ENCODE data around the gene HHATL.

Gene HHATL

GRCh38 chr3:42745291-42745745 is 42.7 kb upstream of the HHATL start:
- no peak overlapping the region for H3K4me2 ChIP-seq
- H3K27ac ChIP-seq, result no peak overlapping the region

GRCh38 chr3:42743204-42743995 is 40.8 kb upstream of the HHATL start:
- Histone ChIP-seq H3K36me3 (no peaks in the 10 kb centered on the region), H3K9ac (no peak overlapping the region), H3K4me1 (peaks cover 30 to 42% (median 34%) of the 10 kb centered on the region in 10 experiments), H3K27me3 (no peaks in the 10 kb centered on the region), H3K27ac (peak overlapping the region in 1 of 11 experiments; percentile 32; a peak in 1 of 22 replicates), H3K4me2 (no peak overlapping the region), H3K4me3 (no peak overlapping the region), H4K20me1 (no peaks in the 10 kb centered on the region), H3K9me3 (replicated peaks in 1 of 11) (no peaks in the 10 kb centered on the region)
- TF ChIP-seq Cebpa-rat (IDR thresholded peaks at IDR 0.05), result no peak

More at GRCh38 chr3:42745291-42745745, 42.7 kb upstream of the HHATL start:
- no peaks in the 10 kb centered on the region for H3K9me3 ChIP-seq (replicated peaks in 1 of 11)
- H4K20me1 ChIP-seq, result no peaks in the 10 kb centered on the region
- no peaks in the 10 kb centered on the region for H3K27me3 ChIP-seq
- H3K4me1 ChIP-seq, result peaks cover 16 to 33% (median 21%) of the 10 kb centered on the region in 10 experiments
- no peak for TF ChIP-seq Cebpa-rat (IDR thresholded peaks at IDR 0.05)
- no peak overlapping the region for H3K9ac ChIP-seq
- H3K4me3 ChIP-seq, result no peak overlapping the region
- no peaks in the 10 kb centered on the region for H3K36me3 ChIP-seq

GRCh38 chr3:42742688-42743087 is 40.1 kb upstream of the HHATL start:
- no peaks in the 10 kb centered on the region for H3K27me3 ChIP-seq
- no peak overlapping the region for H3K4me3 ChIP-seq
- H4K20me1 ChIP-seq, result no peaks in the 10 kb centered on the region
- H3K9ac ChIP-seq, result no peak overlapping the region
- no peak for TF ChIP-seq Cebpa-rat (IDR thresholded peaks at IDR 0.05)
- H3K36me3 ChIP-seq, result no peaks in the 10 kb centered on the region
- no peak overlapping the region for H3K27ac ChIP-seq
- peaks cover 23 to 34% (median 26%) of the 10 kb centered on the region in 10 experiments for H3K4me1 ChIP-seq
- no peaks in the 10 kb centered on the region for H3K9me3 ChIP-seq (replicated peaks in 1 of 11)
- no peak overlapping the region for H3K4me2 ChIP-seq

GRCh38 chr3:42742259-42742658 is 39.7 kb upstream of the HHATL start:
- Histone ChIP-seq H3K27ac (no peak overlapping the region), H4K20me1 (no peaks in the 10 kb centered on the region), H3K4me1 (peaks cover 19 to 30% (median 22%) of the 10 kb centered on the region in 10 experiments), H3K27me3 (no peaks in the 10 kb centered on the region), H3K36me3 (no peaks in the 10 kb centered on the region), H3K9ac (no peak overlapping the region), H3K4me3 (no peak overlapping the region), H3K4me2 (no peak overlapping the region), H3K9me3 (replicated peaks in 1 of 11) (no peaks in the 10 kb centered on the region)
- no peak for TF ChIP-seq Cebpa-rat (IDR thresholded peaks at IDR 0.05)

GRCh38 chr3:42741796-42742195 is 39.2 kb upstream of the HHATL start:
- H3K9me3 ChIP-seq (replicated peaks in 1 of 11), result no peaks in the 10 kb centered on the region
- H3K4me1 ChIP-seq, result peaks cover 14 to 26% (median 18%) of the 10 kb centered on the region in 10 experiments
- H3K27me3 ChIP-seq, result no peaks in the 10 kb centered on the region
- no peaks in the 10 kb centered on the region for H3K36me3 ChIP-seq
- H4K20me1 ChIP-seq, result no peaks in the 10 kb centered on the region
- H3K4me3 ChIP-seq, result no peak overlapping the region
- H3K27ac ChIP-seq, result no peak overlapping the region
- TF ChIP-seq Cebpa-rat (IDR thresholded peaks at IDR 0.05), result no peak
- 0 out of 22 replicates have a peak overlapping the region, but pooled peaks of 1 of the 11 experiments have one; percentile 6 for H3K4me2 ChIP-seq
- no peak overlapping the region for H3K9ac ChIP-seq

- Histone ChIP-seq H3K9me3 (replicated peaks in 1 of 11) (no peaks in the 10 kb centered on the region), H3K27me3 (no peaks in the 10 kb centered on the region), H3K36me3 (no peaks in the 10 kb centered on the region), H3K27ac (peak overlapping the region in 3 of 11 experiments; percentile 10 to 42 (median 16); a peak in 3 of 22 replicates), H3K4me3 (no peak overlapping the region), H4K20me1 (no peaks in the 10 kb centered on the region), H3K9ac (peak overlapping the region in 2 of 11 experiments; percentile 15 to 20; a peak in 1 of 22 replicates), H3K4me1 (peaks cover 14 to 24% (median 17%) of the 10 kb centered on the region in 10 experiments), H3K4me2 (peak overlapping the region; percentile 27 to 81 (median 47); a peak in 21 of 22 replicates)
- no peak for TF ChIP-seq Cebpa-rat (IDR thresholded peaks at IDR 0.05)
Observed at GRCh38 chr3:42739401-42740158, 37.0 kb upstream of the HHATL start.

GRCh38 chr3:42736531-42736930 is 33.9 kb upstream of the HHATL start:
- Histone ChIP-seq H3K9me3 (replicated peaks in 1 of 11) (no peaks in the 10 kb centered on the region), H4K20me1 (no peaks in the 10 kb centered on the region), H3K36me3 (no peaks in the 10 kb centered on the region), H3K27ac (no peak overlapping the region), H3K27me3 (no peaks in the 10 kb centered on the region), H3K4me2 (no peak overlapping the region), H3K4me3 (no peak overlapping the region), H3K4me1 (peaks cover 14 to 21% (median 17%) of the 10 kb centered on the region in 10 experiments), H3K9ac (no peak overlapping the region)
- TF ChIP-seq Cebpa-rat (IDR thresholded peaks at IDR 0.05), result no peak

GRCh38 chr3:42736081-42736480 is 33.5 kb upstream of the HHATL start:
- H3K9me3 ChIP-seq (replicated peaks in 1 of 11), result no peaks in the 10 kb centered on the region
- no peaks in the 10 kb centered on the region for H3K27me3 ChIP-seq
- no peak overlapping the region for H3K27ac ChIP-seq
- H4K20me1 ChIP-seq, result no peaks in the 10 kb centered on the region
- no peaks in the 10 kb centered on the region for H3K36me3 ChIP-seq
- TF ChIP-seq Cebpa-rat (IDR thresholded peaks at IDR 0.05), result no peak
- H3K4me1 ChIP-seq, result peaks cover 14 to 21% (median 17%) of the 10 kb centered on the region in 10 experiments
- H3K9ac ChIP-seq, result no peak overlapping the region
- H3K4me3 ChIP-seq, result no peak overlapping the region
- H3K4me2 ChIP-seq, result no peak overlapping the region

- Histone ChIP-seq H3K27ac (no peak overlapping the region), H3K4me1 (peaks cover 14 to 19% (median 17%) of the 10 kb centered on the region in 10 experiments), H3K27me3 (no peaks in the 10 kb centered on the region), H3K9me3 (replicated peaks in 1 of 11) (no peaks in the 10 kb centered on the region), H3K9ac (no peak overlapping the region), H3K36me3 (no peaks in the 10 kb centered on the region), H4K20me1 (no peaks in the 10 kb centered on the region), H3K4me2 (no peak overlapping the region), H3K4me3 (no peak overlapping the region)
- no peak for TF ChIP-seq Cebpa-rat (IDR thresholded peaks at IDR 0.05)
Observed at GRCh38 chr3:42735615-42736014, 33.0 kb upstream of the HHATL start.

All from BLaER1 treated with 17β-estradiol and CSF1 and Interleukin-3, amounts not matched to agents 10 nM and 100 nM (cell line).